Gastrocnemius medialis (tissue), 4 donors: ENCODE measurements around the gene STK17B.

ENCODE experiments used
- CTCF ChIP-seq, 5 experiments: fragments of 450-650 bp in 3 of 5; fragments of 200-600 bp in 2 of 5; sonication (generic) in 2 of 5; IDR thresholded peaks in 4 of 5; conservative IDR thresholded peaks in 1 of 5; 1 replicate in 4 of 5; 2 replicates in 1 of 5; pipeline ENCODE4 v1.5.1; 2016 to 2019; ENCODE audit warnings: antibody characterized with exemption in 5 of 5, mild to moderate bottlenecking in 3 of 5, moderate library complexity in 3 of 5
- POLR2A ChIP-seq, 2 donors: fragments of 450-650 bp; IDR thresholded peaks; one replicate each; pipeline ENCODE4 v1.6.1; 2017; ENCODE audit warnings: antibody characterized with exemption in 2 of 2, mild to moderate bottlenecking in 2 of 2, moderate library complexity in 2 of 2

- TF ChIP-seq POLR2A (IDR thresholded peaks at IDR 0.05): no peak
- no peak for TF ChIP-seq CTCF (IDR thresholded peaks at IDR 0.05 in 4 of 5, conservative IDR thresholded peaks at IDR 0.05 in 1 of 5)
Observed at GRCh38 chr2:196195302-196195701, 23.9 kb upstream of the STK17B start.
